Measurements from ENCODE around the gene CCDC18. TPM values are rescaled to one million over a fixed set of nuclear protein-coding genes. Genes with fewer than 3 reads are reported as not detected.

The CCDC18 gene
- total RNA-seq, 2 donors from 2014 or later: 13.8 to 23.8 TPM

GRCh38 chr1:93253516-93253915, 73.0 kb downstream of the CCDC18 start:
- H3K27ac Mint-ChIP-seq: peak overlapping the region; percentile 58
- no peaks in the 10 kb centered on the region for H3K27me3 Mint-ChIP-seq (ENCODE audit: insufficient read depth)
- Histone ChIP-seq H3K4me3 (ENCODE audit: low read length) (no peak overlapping the region), H3K4me1 (ENCODE audit: control insufficient read depth, insufficient read depth, low read length) (no peaks in the 10 kb centered on the region), H3K36me3 (ENCODE audit: control insufficient read depth, insufficient read depth, low read length) (peaks cover 25% of the 10 kb centered on the region), H3K27me3 (ENCODE audit: control insufficient read depth, insufficient read depth, low read length, poor library complexity, severe bottlenecking) (no peaks in the 10 kb centered on the region), H3K27ac (ENCODE audit: low read depth, low read length) (no peak overlapping the region), H3K9me3 (ENCODE audit: control insufficient read depth, low read length) (peaks cover 4% of the 10 kb centered on the region), H3K9ac (ENCODE audit: extremely low read depth, low read length, poor library complexity, severe bottlenecking) (no peak overlapping the region)
- no peaks in the 10 kb centered on the region for H3K9me3 Mint-ChIP-seq
- H3K4me3 Mint-ChIP-seq: no peak overlapping the region
- no peak for TF ChIP-seq CTCF (conservative IDR thresholded peaks at IDR 0.05)
- no peak for DNase-seq
- no peaks in the 10 kb centered on the region for H3K4me1 Mint-ChIP-seq
- H3K36me3 Mint-ChIP-seq (ENCODE audit: low read depth): peaks cover 13% of the 10 kb centered on the region
- 94 to 100% methylated on average over 1 to 3 of the region's 3 CpGs for WGBS, 2 experiments (ENCODE audit: insufficient coverage in 1 of 2, insufficient read length in 1 of 2)

GRCh38 chr1:93255222-93256079, 74.9 kb downstream of the CCDC18 start:
- peaks cover 5% of the 10 kb centered on the region for H3K9me3 ChIP-seq (ENCODE audit: control insufficient read depth, low read length)
- H3K27me3 Mint-ChIP-seq (ENCODE audit: insufficient read depth): no peaks in the 10 kb centered on the region

GRCh38 chr1:93256433-93256832, 75.9 kb downstream of the CCDC18 start:
- Histone ChIP-seq H3K36me3 (ENCODE audit: control insufficient read depth, insufficient read depth, low read length) (peaks cover 35% of the 10 kb centered on the region), H3K4me1 (ENCODE audit: control insufficient read depth, insufficient read depth, low read length) (no peaks in the 10 kb centered on the region), H3K9ac (ENCODE audit: extremely low read depth, low read length, poor library complexity, severe bottlenecking) (no peak overlapping the region), H3K9me3 (ENCODE audit: control insufficient read depth, low read length) (peaks cover 15% of the 10 kb centered on the region), H3K27ac (ENCODE audit: low read depth, low read length) (no peak overlapping the region), H3K4me3 (ENCODE audit: low read length) (no peak overlapping the region), H3K27me3 (ENCODE audit: control insufficient read depth, insufficient read depth, low read length, poor library complexity, severe bottlenecking) (no peaks in the 10 kb centered on the region)
- 87 to 100% methylated on average over 1 to 2 of the region's 2 CpGs for WGBS, 2 experiments (ENCODE audit: insufficient coverage in 1 of 2, insufficient read length in 1 of 2)
- H3K27ac Mint-ChIP-seq: no peak overlapping the region
- H3K4me1 Mint-ChIP-seq: no peaks in the 10 kb centered on the region
- H3K9me3 Mint-ChIP-seq: peaks cover 11% of the 10 kb centered on the region
- DNase-seq: no peak
- no peak overlapping the region for H3K4me3 Mint-ChIP-seq
- peaks cover 22% of the 10 kb centered on the region for H3K36me3 Mint-ChIP-seq (ENCODE audit: low read depth)
- H3K27me3 Mint-ChIP-seq (ENCODE audit: insufficient read depth): no peaks in the 10 kb centered on the region
- no peak for TF ChIP-seq CTCF (conservative IDR thresholded peaks at IDR 0.05)

More at GRCh38 chr1:93255222-93256079, 74.9 kb downstream of the CCDC18 start:
- WGBS, 2 experiments (ENCODE audit: insufficient coverage in 1 of 2, insufficient read length in 1 of 2): 96 to 97% methylated on average over 7 to 8 of the region's 8 CpGs
- no peak for DNase-seq
- H3K27me3 ChIP-seq (ENCODE audit: control insufficient read depth, insufficient read depth, low read length, poor library complexity, severe bottlenecking): no peaks in the 10 kb centered on the region
- H3K27ac ChIP-seq (ENCODE audit: low read depth, low read length): no peak overlapping the region
- H3K36me3 ChIP-seq (ENCODE audit: control insufficient read depth, insufficient read depth, low read length): peaks cover 35% of the 10 kb centered on the region
- no peaks in the 10 kb centered on the region for H3K4me1 Mint-ChIP-seq
- H3K36me3 Mint-ChIP-seq (ENCODE audit: low read depth): peaks cover 15% of the 10 kb centered on the region
- no peak overlapping the region for H3K4me3 ChIP-seq (ENCODE audit: low read length)
- H3K4me1 ChIP-seq (ENCODE audit: control insufficient read depth, insufficient read depth, low read length): no peaks in the 10 kb centered on the region
- H3K4me3 Mint-ChIP-seq: no peak overlapping the region
- H3K27ac Mint-ChIP-seq: no peak overlapping the region
- peaks cover 3% of the 10 kb centered on the region for H3K9me3 Mint-ChIP-seq
- no peak overlapping the region for H3K9ac ChIP-seq (ENCODE audit: extremely low read depth, low read length, poor library complexity, severe bottlenecking)
- TF ChIP-seq CTCF (conservative IDR thresholded peaks at IDR 0.05): no peak
